ENCODE results near the gene HEPHL1.

The HEPHL1 gene

GRCh38 chr11:94125407-94126115, 104.4 kb downstream of the HEPHL1 start:
- Mint-ChIP-seq H3K27ac (no peak overlapping the region), H3K9me3 (no peaks in the 10 kb centered on the region), H3K27me3 (no peaks in the 10 kb centered on the region), H3K4me1 (ENCODE audit: low read depth) (peaks cover 18% of the 10 kb centered on the region), H3K36me3 (ENCODE audit: low read depth) (no peaks in the 10 kb centered on the region), H3K4me3 (no peak overlapping the region)

GRCh38 chr11:94127638-94128037, 106.5 kb downstream of the HEPHL1 start:
- peaks cover 18% of the 10 kb centered on the region for H3K4me1 Mint-ChIP-seq (ENCODE audit: low read depth)
- H3K27me3 Mint-ChIP-seq: no peaks in the 10 kb centered on the region
- no peaks in the 10 kb centered on the region for H3K9me3 Mint-ChIP-seq
- no peaks in the 10 kb centered on the region for H3K36me3 Mint-ChIP-seq (ENCODE audit: low read depth)
- peak overlapping the region; percentile 88 for H3K27ac Mint-ChIP-seq
- H3K4me3 Mint-ChIP-seq: no peak overlapping the region

GRCh38 chr11:94128291-94128745, 107.2 kb downstream of the HEPHL1 start:
- Mint-ChIP-seq H3K36me3 (ENCODE audit: low read depth) (no peaks in the 10 kb centered on the region), H3K27me3 (no peaks in the 10 kb centered on the region), H3K27ac (peak overlapping the region; percentile 88), H3K4me3 (no peak overlapping the region), H3K9me3 (no peaks in the 10 kb centered on the region), H3K4me1 (ENCODE audit: low read depth) (peaks cover 21% of the 10 kb centered on the region)

GRCh38 chr11:94128746-94129511, 107.8 kb downstream of the HEPHL1 start, which contains the start of gene PANX1:
TSS of gene PANX1 (plus strand) at chr11:94128841. CDS start at chr11:94129313, 472 bp downstream.
- Mint-ChIP-seq H3K27me3 (no peaks in the 10 kb centered on the region), H3K4me3 (no peak within 1 kb of the TSS), H3K36me3 (ENCODE audit: low read depth) (no peaks in the 10 kb centered on the region), H3K27ac (peak within 1 kb of the TSS; percentile 88), H3K9me3 (no peaks in the 10 kb centered on the region), H3K4me1 (ENCODE audit: low read depth) (peaks cover 27% of the 10 kb centered on the region)

GRCh38 chr11:94129512-94130297, 108.6 kb downstream of the HEPHL1 start:
- H3K36me3 Mint-ChIP-seq (ENCODE audit: low read depth): no peaks in the 10 kb centered on the region
- no peaks in the 10 kb centered on the region for H3K9me3 Mint-ChIP-seq
- H3K4me3 Mint-ChIP-seq: no peak overlapping the region
- H3K27me3 Mint-ChIP-seq: no peaks in the 10 kb centered on the region
- no peak overlapping the region for H3K27ac Mint-ChIP-seq
- H3K4me1 Mint-ChIP-seq (ENCODE audit: low read depth): peaks cover 35% of the 10 kb centered on the region

GRCh38 chr11:94130298-94131046, 109.3 kb downstream of the HEPHL1 start:
- H3K36me3 Mint-ChIP-seq (ENCODE audit: low read depth): peaks cover under 1% of the 10 kb centered on the region
- no peaks in the 10 kb centered on the region for H3K9me3 Mint-ChIP-seq

GRCh38 chr11:94131047-94131717, 110.0 kb downstream of the HEPHL1 start:
- peaks cover 50% of the 10 kb centered on the region for H3K4me1 Mint-ChIP-seq (ENCODE audit: low read depth)

More at GRCh38 chr11:94130298-94131046, 109.3 kb downstream of the HEPHL1 start:
- Mint-ChIP-seq H3K27me3 (no peaks in the 10 kb centered on the region), H3K27ac (no peak overlapping the region), H3K4me3 (no peak overlapping the region), H3K4me1 (ENCODE audit: low read depth) (peaks cover 43% of the 10 kb centered on the region)

GRCh38 chr11:94131718-94132115, 110.6 kb downstream of the HEPHL1 start:
- Mint-ChIP-seq H3K27me3 (no peaks in the 10 kb centered on the region), H3K4me1 (ENCODE audit: low read depth) (peaks cover 54% of the 10 kb centered on the region), H3K9me3 (no peaks in the 10 kb centered on the region)

More at GRCh38 chr11:94131047-94131717, 110.0 kb downstream of the HEPHL1 start:
- no peaks in the 10 kb centered on the region for H3K9me3 Mint-ChIP-seq
- H3K27me3 Mint-ChIP-seq: no peaks in the 10 kb centered on the region
- peaks cover 7% of the 10 kb centered on the region for H3K36me3 Mint-ChIP-seq (ENCODE audit: low read depth)
- no peak overlapping the region for H3K4me3 Mint-ChIP-seq
- no peak overlapping the region for H3K27ac Mint-ChIP-seq

GRCh38 chr11:94132152-94132558, 111.0 kb downstream of the HEPHL1 start:
- Mint-ChIP-seq H3K4me1 (ENCODE audit: low read depth) (peaks cover 54% of the 10 kb centered on the region), H3K27ac (no peak overlapping the region), H3K9me3 (no peaks in the 10 kb centered on the region), H3K27me3 (no peaks in the 10 kb centered on the region), H3K4me3 (no peak overlapping the region), H3K36me3 (ENCODE audit: low read depth) (peaks cover 12% of the 10 kb centered on the region)

More at GRCh38 chr11:94131718-94132115, 110.6 kb downstream of the HEPHL1 start:
- no peak overlapping the region for H3K27ac Mint-ChIP-seq
- peaks cover 10% of the 10 kb centered on the region for H3K36me3 Mint-ChIP-seq (ENCODE audit: low read depth)
- no peak overlapping the region for H3K4me3 Mint-ChIP-seq

GRCh38 chr11:94132823-94133408, 111.8 kb downstream of the HEPHL1 start:
- peaks cover 12% of the 10 kb centered on the region for H3K36me3 Mint-ChIP-seq (ENCODE audit: low read depth)
- H3K4me1 Mint-ChIP-seq (ENCODE audit: low read depth): peaks cover 49% of the 10 kb centered on the region
- H3K27ac Mint-ChIP-seq: no peak overlapping the region
- H3K9me3 Mint-ChIP-seq: no peaks in the 10 kb centered on the region
- H3K27me3 Mint-ChIP-seq: no peaks in the 10 kb centered on the region
- no peak overlapping the region for H3K4me3 Mint-ChIP-seq

- peaks cover 52% of the 10 kb centered on the region for H3K4me1 Mint-ChIP-seq (ENCODE audit: low read depth)
- peaks cover 12% of the 10 kb centered on the region for H3K36me3 Mint-ChIP-seq (ENCODE audit: low read depth)
- H3K9me3 Mint-ChIP-seq: no peaks in the 10 kb centered on the region
- no peak overlapping the region for H3K27ac Mint-ChIP-seq
- H3K27me3 Mint-ChIP-seq: no peaks in the 10 kb centered on the region
- H3K4me3 Mint-ChIP-seq: no peak overlapping the region
These were observed 112.6 kb downstream of the HEPHL1 start for GRCh38 chr11:94133752-94134151.

GRCh38 chr11:94134651-94135512, 113.7 kb downstream of the HEPHL1 start:
- H3K9me3 Mint-ChIP-seq: no peaks in the 10 kb centered on the region
- H3K36me3 Mint-ChIP-seq (ENCODE audit: low read depth): peaks cover 12% of the 10 kb centered on the region
- H3K27ac Mint-ChIP-seq: peak overlapping the region; percentile 39
- no peaks in the 10 kb centered on the region for H3K27me3 Mint-ChIP-seq
- H3K4me1 Mint-ChIP-seq (ENCODE audit: low read depth): peaks cover 60% of the 10 kb centered on the region
- H3K4me3 Mint-ChIP-seq: peak overlapping the region; percentile 39

GRCh38 chr11:94139416-94139815, 118.3 kb downstream of the HEPHL1 start:
- H3K36me3 Mint-ChIP-seq (ENCODE audit: low read depth): peaks cover 15% of the 10 kb centered on the region
- H3K27ac Mint-ChIP-seq: no peak overlapping the region
- no peaks in the 10 kb centered on the region for H3K9me3 Mint-ChIP-seq
- no peak overlapping the region for H3K4me3 Mint-ChIP-seq
- H3K27me3 Mint-ChIP-seq: no peaks in the 10 kb centered on the region
- peaks cover 81% of the 10 kb centered on the region for H3K4me1 Mint-ChIP-seq (ENCODE audit: low read depth)

Data from stimulated activated naive CD8-positive, alpha-beta T cell treated with anti-CD3 and anti-CD28 coated beads, Interleukin-15, Interleukin-2, amounts not matched to agents 100 ng/mL and 50 ng/mL, for 24 hours (primary cell).